ENCODE data around the gene MAP4K3.

- no peak for TF ChIP-seq ZNF565 (CRISPR knock-in tag; conservative IDR thresholded peaks at IDR 0.05; ENCODE audit: low read depth)
- TF ChIP-seq ZFP30 (CRISPR knock-in tag; IDR thresholded peaks at IDR 0.05): no peak
- no peak for TF ChIP-seq TCF4 (CRISPR knock-in tag; IDR thresholded peaks at IDR 0.05; ENCODE audit: borderline replicate concordance)
- no peak for TF ChIP-seq SNAI2 (CRISPR knock-in tag; IDR thresholded peaks at IDR 0.05)
- no peak for TF ChIP-seq PATZ1 (CRISPR knock-in tag; IDR thresholded peaks at IDR 0.05; ENCODE audit: borderline replicate concordance)
- TF ChIP-seq RARB (CRISPR knock-in tag; IDR thresholded peaks at IDR 0.05): no peak
Measured at GRCh38 chr2:39390216-39390615, 46.9 kb downstream of the MAP4K3 start.
